PC-9 (cell line): ENCODE data around the gene CLIC2. TPM values are rescaled to one million over a fixed set of nuclear protein-coding genes. Genes with fewer than 3 reads are reported as not detected.

Source experiments
- BruUV-seq: library from RNA; stranded (reverse); fragments of 400-500 nt; replicated peaks from 2 replicates; lab custom pipeline; 2021; lab: Mats Ljungman, UMichigan
- CTCF ChIA-PET: fragments of 300-600 bp; sonication (Branson Sonifier 250); formaldehyde crosslinking; loops from one replicate; lab custom pipeline; 2022; ENCODE audit warnings: antibody characterized with exemption; lab: Charles Lee
- POLR2A ChIA-PET: fragments of 300-600 bp; sonication (Branson Sonifier 250); formaldehyde crosslinking; loops from one replicate; lab custom pipeline; 2022; ENCODE audit warnings: antibody characterized with exemption; ENCODE audit not compliant: unreplicated experiment; lab: Charles Lee
- DNase-seq, 2 experiments: peaks; one replicate each; pipeline versions ENCODE4 v3.0.0 to v3.0.0-alpha.2; 2015 to 2022; ENCODE audit warnings: mixed read lengths in 1 of 2
- H2AFZ ChIP-seq: fragments of 200-600 bp; sonication (generic); 2 replicates; pipeline ENCODE4 v1.8.1; 2017; ENCODE audit warnings: antibody characterized with exemption
- H3F3A ChIP-seq: fragments of 200-600 bp; sonication (generic); 2 replicates; pipeline ENCODE4 v1.8.1; 2017; ENCODE audit warnings: antibody characterized with exemption, mild to moderate bottlenecking, low read depth; ENCODE audit not compliant: insufficient read depth
- H3K27ac ChIP-seq: fragments of 200-600 bp; sonication (generic); 2 replicates; pipeline ENCODE4 v1.6.1; 2016; ENCODE audit warnings: mixed run types
- H3K27me3 ChIP-seq: fragments of 200-600 bp; sonication (generic); 2 replicates; pipeline ENCODE4 v1.6.1; 2016; ENCODE audit warnings: low read depth, mixed run types; ENCODE audit not compliant: insufficient read depth
- H3K36me3 ChIP-seq: fragments of 200-600 bp; sonication (generic); 2 replicates; pipeline ENCODE4 v1.6.1; 2016; ENCODE audit warnings: low read depth, mixed run types
- H3K4me1 ChIP-seq: fragments of 200-600 bp; sonication (generic); replicated peaks from 2 replicates; pipeline ENCODE4 v1.6.1; 2016; ENCODE audit warnings: mixed run types; ENCODE audit not compliant: insufficient read depth
- H3K4me2 ChIP-seq: fragments of 200-600 bp; sonication (generic); 2 replicates; pipeline ENCODE4 v1.6.1; 2017; ENCODE audit warnings: mixed run types
- H3K4me3 ChIP-seq: fragments of 200-600 bp; sonication (generic); 2 replicates; pipeline ENCODE4 v1.6.1; 2016; ENCODE audit warnings: mixed run types
- H3K79me2 ChIP-seq: fragments of 200-600 bp; sonication (generic); 2 replicates; pipeline ENCODE4 v1.6.1; 2017; ENCODE audit warnings: low read depth, mixed run types
- H3K9me2 ChIP-seq: fragments of 200-600 bp; sonication (generic); 2 replicates; pipeline ENCODE4 v1.8.1; 2017; ENCODE audit warnings: mild to moderate bottlenecking; ENCODE audit not compliant: insufficient read depth
- H3K9me3 ChIP-seq: fragments of 200-600 bp; sonication (generic); 2 replicates; pipeline ENCODE4 v1.8.1; 2016; ENCODE audit warnings: low read depth; ENCODE audit not compliant: insufficient read depth
- H4K20me1 ChIP-seq: fragments of 200-600 bp; sonication (generic); 2 replicates; pipeline ENCODE4 v1.8.1; 2017; ENCODE audit not compliant: insufficient read depth
- EZH2 ChIP-seq: fragments of 200-600 bp; sonication (generic); IDR thresholded peaks from 2 replicates; pipeline ENCODE4 v1.8.0; 2017; ENCODE audit warnings: antibody characterized with exemption, low read depth
- intact Hi-C: fragments of 100-400 bp; cut with micrococcal nuclease; formaldehyde crosslinking; loops from one replicate; pipeline ENCODE4 v1.10.0; 2022; ENCODE audit not compliant: unreplicated experiment
- total RNA-seq: library from RNA; stranded (reverse); gene quantifications from 2 replicates; pipeline ENCODE4 v1.2.3, GENCODE V29; 2021
- TF ChIP-seq, protein P1 (sequence below): fragments of 200-600 bp; sonication (generic); conservative IDR thresholded peaks from 2 replicates; pipeline ENCODE4 v1.6.1; 2017; ENCODE audit warnings: mixed run types, antibody characterized with exemption, mild to moderate bottlenecking, moderate library complexity

Gene CLIC2
- total RNA-seq, 1 experiment from 2014 or later: 0.17 TPM

DNA sequence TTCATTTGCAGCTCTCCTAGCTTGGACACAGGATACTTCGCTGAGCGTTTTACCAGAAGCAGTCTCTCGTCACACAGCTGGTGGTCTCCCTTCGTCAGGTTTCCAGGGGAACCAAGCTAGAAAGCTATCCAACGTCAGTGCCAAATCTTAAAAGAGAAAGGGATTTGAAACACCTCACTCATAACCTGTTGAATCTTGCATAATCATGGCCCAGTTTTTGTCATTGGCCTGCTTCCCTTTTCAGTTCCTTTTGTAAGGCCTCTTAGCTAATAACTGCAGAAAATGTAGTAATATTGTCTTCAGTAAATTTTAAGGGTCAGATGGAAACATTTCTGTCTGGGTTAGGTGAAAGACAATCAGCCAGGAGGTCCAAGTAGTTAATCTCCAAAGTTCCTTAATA is 92.1 kb downstream of the CLIC2 start:
- intact Hi-C loops: no loop called here
- CTCF ChIA-PET: no interaction called here
- no peak overlapping the region for H2AFZ ChIP-seq
- H4K20me1 ChIP-seq: no peaks in the 10 kb centered on the region
- H3K4me2 ChIP-seq: no peak overlapping the region
- BruUV-seq: no TSS peak
- H3K4me3 ChIP-seq: no peak overlapping the region
- 0 out of 2 replicates have a peak, but pooled peaks cover 4% of the 10 kb centered on the region for H3K36me3 ChIP-seq
- no peak for DNase-seq
- H3F3A ChIP-seq: no peaks in the 10 kb centered on the region
- no peaks in the 10 kb centered on the region for H3K27me3 ChIP-seq
- no peaks in the 10 kb centered on the region for H3K9me3 ChIP-seq
- POLR2A ChIA-PET: no interaction called here
- no peaks in the 10 kb centered on the region for H3K4me1 ChIP-seq
- H3K9me2 ChIP-seq: no peaks in the 10 kb centered on the region
- TF ChIP-seq, protein P1, sequence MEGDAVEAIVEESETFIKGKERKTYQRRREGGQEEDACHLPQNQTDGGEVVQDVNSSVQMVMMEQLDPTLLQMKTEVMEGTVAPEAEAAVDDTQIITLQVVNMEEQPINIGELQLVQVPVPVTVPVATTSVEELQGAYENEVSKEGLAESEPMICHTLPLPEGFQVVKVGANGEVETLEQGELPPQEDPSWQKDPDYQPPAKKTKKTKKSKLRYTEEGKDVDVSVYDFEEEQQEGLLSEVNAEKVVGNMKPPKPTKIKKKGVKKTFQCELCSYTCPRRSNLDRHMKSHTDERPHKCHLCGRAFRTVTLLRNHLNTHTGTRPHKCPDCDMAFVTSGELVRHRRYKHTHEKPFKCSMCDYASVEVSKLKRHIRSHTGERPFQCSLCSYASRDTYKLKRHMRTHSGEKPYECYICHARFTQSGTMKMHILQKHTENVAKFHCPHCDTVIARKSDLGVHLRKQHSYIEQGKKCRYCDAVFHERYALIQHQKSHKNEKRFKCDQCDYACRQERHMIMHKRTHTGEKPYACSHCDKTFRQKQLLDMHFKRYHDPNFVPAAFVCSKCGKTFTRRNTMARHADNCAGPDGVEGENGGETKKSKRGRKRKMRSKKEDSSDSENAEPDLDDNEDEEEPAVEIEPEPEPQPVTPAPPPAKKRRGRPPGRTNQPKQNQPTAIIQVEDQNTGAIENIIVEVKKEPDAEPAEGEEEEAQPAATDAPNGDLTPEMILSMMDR: no peak
- TF ChIP-seq EZH2: no peak
- H3K79me2 ChIP-seq: no peaks in the 10 kb centered on the region
- H3K27ac ChIP-seq: no peak overlapping the region

DNA sequence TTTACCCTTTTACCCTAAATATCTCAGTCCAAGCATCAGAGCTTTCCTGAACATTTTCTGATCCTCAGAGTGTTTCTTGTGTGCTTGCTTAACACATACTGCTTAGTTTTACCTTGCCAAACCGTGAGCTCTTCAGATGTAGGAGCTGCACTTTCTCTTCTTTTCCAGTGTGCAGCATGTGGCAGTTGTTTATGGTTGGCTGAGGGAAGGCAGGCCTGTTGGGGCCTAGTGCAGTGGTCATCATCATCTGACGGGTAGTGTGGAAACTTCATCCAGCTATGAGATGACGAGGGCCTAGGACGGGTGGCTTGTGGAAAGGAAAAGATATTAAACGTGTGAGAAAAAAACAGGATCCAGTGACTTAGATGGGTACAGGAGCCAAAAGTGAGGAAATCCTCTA is 96.7 kb downstream of the CLIC2 start:
- H3F3A ChIP-seq: no peaks in the 10 kb centered on the region
- H2AFZ ChIP-seq: no peak overlapping the region
- no peak for TF ChIP-seq EZH2
- TF ChIP-seq, protein P1: no peak
- H3K9me3 ChIP-seq: no peaks in the 10 kb centered on the region
- no peak overlapping the region for H3K4me2 ChIP-seq
- no TSS peak for BruUV-seq
- H3K36me3 ChIP-seq: 0 out of 2 replicates have a peak, but pooled peaks cover 5% of the 10 kb centered on the region
- H3K27me3 ChIP-seq: no peaks in the 10 kb centered on the region
- ChIA-PET CTCF (no interaction called here), POLR2A (no interaction called here)
- intact Hi-C loops: no loop called here
- H3K27ac ChIP-seq: no peak overlapping the region
- H3K4me1 ChIP-seq: no peaks in the 10 kb centered on the region
- H3K4me3 ChIP-seq: no peak overlapping the region
- DNase-seq: no peak
- H3K79me2 ChIP-seq: no peaks in the 10 kb centered on the region
- no peaks in the 10 kb centered on the region for H4K20me1 ChIP-seq
- no peaks in the 10 kb centered on the region for H3K9me2 ChIP-seq

DNA sequence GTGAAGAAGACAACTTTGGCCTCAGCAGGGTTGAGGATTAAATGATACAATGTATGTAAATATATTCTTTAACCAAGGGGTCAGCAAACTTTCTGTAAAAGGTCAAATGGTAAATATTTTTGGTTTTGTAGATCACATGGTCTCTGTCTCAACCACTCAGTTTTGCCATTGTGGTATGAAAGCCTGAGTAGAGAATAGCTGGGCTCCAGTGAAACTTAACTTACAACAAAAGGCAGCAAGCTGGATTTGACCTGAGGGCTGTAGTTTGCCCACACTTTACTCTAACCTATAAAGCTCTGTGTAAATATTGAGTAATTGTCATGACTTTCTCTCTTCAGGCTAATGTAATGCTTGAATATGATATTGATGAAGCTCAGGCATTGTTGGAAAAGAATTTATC is 98.5 kb downstream of the CLIC2 start:
- no peaks in the 10 kb centered on the region for H3K9me2 ChIP-seq
- CTCF ChIA-PET: no interaction called here
- peak in 1 of 2 experiments; percentile 73 for DNase-seq
- no peaks in the 10 kb centered on the region for H4K20me1 ChIP-seq
- no TSS peak for BruUV-seq
- H3K9me3 ChIP-seq: no peaks in the 10 kb centered on the region
- intact Hi-C loops: no loop called here
- H3K4me2 ChIP-seq: no peak overlapping the region
- no peaks in the 10 kb centered on the region for H3K4me1 ChIP-seq
- no peak overlapping the region for H3K27ac ChIP-seq
- POLR2A ChIA-PET: no interaction called here
- no peaks in the 10 kb centered on the region for H3K79me2 ChIP-seq
- H3K27me3 ChIP-seq: no peaks in the 10 kb centered on the region
- H2AFZ ChIP-seq: no peak overlapping the region
- H3F3A ChIP-seq: no peaks in the 10 kb centered on the region
- peaks cover 5% of the 10 kb centered on the region; the same call in 1 of the 2 replicates for H3K36me3 ChIP-seq
- TF ChIP-seq EZH2: no peak
- TF ChIP-seq, protein P1: no peak
- no peak overlapping the region for H3K4me3 ChIP-seq
